ENCODE data around the gene ISLR2. TPM values are rescaled to one million over a fixed set of nuclear protein-coding genes. Genes with fewer than 3 reads are reported as not detected.

ISLR2 gene
- total RNA-seq, 1 experiment from 2014 or later, result 8.9 TPM

- TF ChIP-seq AFF4 (CRISPR knock-in tag; IDR thresholded peaks at IDR 0.05; ENCODE audit: borderline replicate concordance) (no peak), ATF6 (CRISPR knock-in tag; IDR thresholded peaks at IDR 0.05) (no peak), FOXP1 (CRISPR knock-in tag; IDR thresholded peaks at IDR 0.05; ENCODE audit: borderline replicate concordance) (no peak), NFATC4 (CRISPR knock-in tag; IDR thresholded peaks at IDR 0.05) (no peak)
Measured at GRCh38 chr15:74129586-74130154, 716 bp upstream of the ISLR2 start (continued).

GRCh38 chr15:74130849-74131627 is 652 bp downstream of the ISLR2 start:
- H3K36me3 Mint-ChIP-seq, result no peaks in the 10 kb centered on the region; the same call in 1 of the 2 replicates
- H3K9me3 Mint-ChIP-seq, result no peaks in the 10 kb centered on the region
- ChIA-PET POLR2A (interaction anchor here (0.7 to 1.6 kb wide), 2 partner anchors 83 to 176 kb away, joined by 4 to 9 read pairs; no protein-coding TSS in a partner anchor), CTCF (interaction anchor here (0.7 to 6.0 kb wide), 14 partner anchors 8 to 205 kb away, joined by 4 to 94 read pairs (median 12); partner anchors contain the start of genes LOXL1 and STRA6)
- H3K4me1 Mint-ChIP-seq, result peaks cover 61% of the 10 kb centered on the region
- DNase-seq (ENCODE audit: low spot score) (no peak), ATAC-seq (no peak)
- no peak overlapping the region for H3K27ac Mint-ChIP-seq
- peaks cover 98% of the 10 kb centered on the region for H3K27me3 Mint-ChIP-seq (ENCODE audit: low read depth)
- peak overlapping the region; percentile 73 for H3K4me3 Mint-ChIP-seq
- TF ChIP-seq USF1 (CRISPR knock-in tag; IDR thresholded peaks at IDR 0.05) (no peak), ZNF425 (CRISPR knock-in tag; conservative IDR thresholded peaks at IDR 0.05) (no peak), NFE2L1 (CRISPR knock-in tag; IDR thresholded peaks at IDR 0.05) (no peak), KAT7 (CRISPR knock-in tag; IDR thresholded peaks at IDR 0.05; ENCODE audit: borderline replicate concordance) (no peak), ZMAT4 (CRISPR knock-in tag; IDR thresholded peaks at IDR 0.05) (no peak), NR2C2 (CRISPR knock-in tag; IDR thresholded peaks at IDR 0.05) (no peak)

Data from WTC11 (cell line).